Neural progenitor cell (in vitro differentiated cells): ENCODE data around the gene RAX.

Experiments
- EZH2 ChIP-seq: fragments of 200-600 bp; sonication (generic); IDR thresholded peaks from 2 replicates; pipeline ENCODE4 v1.6.1; 2017; ENCODE audit warnings: antibody characterized with exemption, mild to moderate bottlenecking, moderate library complexity
- EZH2phosphoT487 ChIP-seq: fragments of 200-600 bp; sonication (generic); IDR thresholded peaks from 2 replicates; pipeline ENCODE4 v1.6.1; 2017; ENCODE audit warnings: antibody characterized with exemption
- TF ChIP-seq, protein P1 (sequence below): fragments of 200-600 bp; sonication (generic); IDR thresholded peaks from 2 replicates; pipeline ENCODE4 v1.5.1; 2017; ENCODE audit warnings: antibody characterized with exemption, mild to moderate bottlenecking

DNA sequence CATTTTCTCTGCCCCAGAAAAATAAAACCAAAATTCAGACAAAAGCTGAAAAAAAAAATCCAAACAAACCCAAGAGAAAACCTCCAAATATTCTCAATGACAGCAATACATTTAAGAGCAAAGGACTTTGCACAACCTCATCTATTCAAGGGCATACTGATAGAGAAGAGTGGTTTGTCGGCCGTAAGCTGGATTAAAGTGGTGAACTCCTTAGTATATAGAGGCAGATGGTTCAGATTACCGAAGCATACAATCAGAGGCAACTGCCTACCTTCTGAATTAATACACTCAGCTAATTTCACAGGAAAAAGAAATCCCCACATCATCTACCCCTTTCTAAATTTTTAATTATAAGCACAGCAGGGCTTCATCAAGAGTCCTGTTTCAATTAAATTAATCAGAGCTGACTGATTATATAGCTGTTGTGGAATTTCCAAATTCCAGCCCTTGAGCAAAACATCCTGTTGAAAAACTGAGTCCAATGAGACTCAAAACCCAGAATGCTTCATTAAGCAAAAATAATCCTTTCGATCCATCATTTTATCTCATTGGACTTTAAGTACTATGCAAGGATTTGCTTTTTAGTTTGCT lies 45.3 kb upstream of the RAX start, which contains the start of gene CPLX4:
- TF ChIP-seq, protein P1, sequence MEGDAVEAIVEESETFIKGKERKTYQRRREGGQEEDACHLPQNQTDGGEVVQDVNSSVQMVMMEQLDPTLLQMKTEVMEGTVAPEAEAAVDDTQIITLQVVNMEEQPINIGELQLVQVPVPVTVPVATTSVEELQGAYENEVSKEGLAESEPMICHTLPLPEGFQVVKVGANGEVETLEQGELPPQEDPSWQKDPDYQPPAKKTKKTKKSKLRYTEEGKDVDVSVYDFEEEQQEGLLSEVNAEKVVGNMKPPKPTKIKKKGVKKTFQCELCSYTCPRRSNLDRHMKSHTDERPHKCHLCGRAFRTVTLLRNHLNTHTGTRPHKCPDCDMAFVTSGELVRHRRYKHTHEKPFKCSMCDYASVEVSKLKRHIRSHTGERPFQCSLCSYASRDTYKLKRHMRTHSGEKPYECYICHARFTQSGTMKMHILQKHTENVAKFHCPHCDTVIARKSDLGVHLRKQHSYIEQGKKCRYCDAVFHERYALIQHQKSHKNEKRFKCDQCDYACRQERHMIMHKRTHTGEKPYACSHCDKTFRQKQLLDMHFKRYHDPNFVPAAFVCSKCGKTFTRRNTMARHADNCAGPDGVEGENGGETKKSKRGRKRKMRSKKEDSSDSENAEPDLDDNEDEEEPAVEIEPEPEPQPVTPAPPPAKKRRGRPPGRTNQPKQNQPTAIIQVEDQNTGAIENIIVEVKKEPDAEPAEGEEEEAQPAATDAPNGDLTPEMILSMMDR, result no peak
- TF ChIP-seq EZH2phosphoT487 (no peak), EZH2 (no peak)
